GM19324 (cell line): ENCODE data around the gene MMP11.

Experiments used
- ATAC-seq: cut with Tn5 transposase; IDR thresholded peaks from one replicate; pipeline ENCODE4 v1.9.1; 2021; ENCODE audit warnings: mild to moderate bottlenecking, moderate library complexity; ENCODE audit not compliant: unreplicated experiment, low FRiP score

The MMP11 gene

DNA sequence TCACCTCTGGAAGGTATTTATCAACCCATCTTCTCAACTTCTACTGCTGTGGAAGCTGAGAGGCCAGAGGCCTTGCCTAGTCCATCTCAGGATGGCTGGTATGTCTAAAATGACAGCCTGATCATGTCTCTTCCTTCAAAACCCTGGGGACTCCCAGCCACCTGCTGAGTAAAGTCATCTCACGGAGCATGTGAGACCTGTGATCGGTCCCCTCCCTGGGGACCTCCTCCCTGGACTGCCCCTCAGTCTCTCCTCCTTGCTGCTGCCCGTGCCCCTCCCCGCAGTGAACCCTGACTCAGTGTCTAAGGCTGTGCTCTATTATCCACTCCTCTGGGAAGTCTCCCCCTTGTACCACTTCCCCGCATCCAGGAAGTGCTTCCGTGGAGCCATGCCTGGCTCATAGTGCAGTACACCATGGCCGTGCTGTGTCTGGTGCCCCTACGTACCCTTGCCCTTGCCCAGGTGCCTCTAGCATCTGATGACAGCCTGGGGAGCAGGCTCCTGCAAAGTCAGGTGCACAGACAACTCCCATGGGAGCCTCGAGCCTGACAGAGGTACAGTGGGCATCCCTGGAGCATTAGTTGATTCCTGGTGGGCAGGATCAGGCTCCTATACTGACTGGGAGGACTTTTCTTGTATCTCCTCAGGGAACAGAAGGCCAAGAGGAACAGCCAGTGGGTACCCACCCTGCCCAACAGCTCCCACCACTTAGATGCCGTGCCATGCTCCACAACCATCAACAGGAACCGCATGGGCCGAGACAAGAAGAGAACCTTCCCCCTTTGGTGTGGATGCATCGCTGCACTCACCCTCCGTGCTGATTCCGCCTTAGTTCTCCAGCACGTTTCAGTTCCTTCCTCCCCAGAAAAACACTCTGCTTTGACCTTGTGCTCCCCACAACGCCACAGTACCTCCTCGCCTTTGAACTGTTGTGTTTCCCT lies 27.9 kb downstream of the MMP11 start:
- peak; percentile 39 for ATAC-seq

GRCh38 chr22:23801238-23801821 lies 28.7 kb downstream of the MMP11 start:
- ATAC-seq = peak; percentile 16

DNA sequence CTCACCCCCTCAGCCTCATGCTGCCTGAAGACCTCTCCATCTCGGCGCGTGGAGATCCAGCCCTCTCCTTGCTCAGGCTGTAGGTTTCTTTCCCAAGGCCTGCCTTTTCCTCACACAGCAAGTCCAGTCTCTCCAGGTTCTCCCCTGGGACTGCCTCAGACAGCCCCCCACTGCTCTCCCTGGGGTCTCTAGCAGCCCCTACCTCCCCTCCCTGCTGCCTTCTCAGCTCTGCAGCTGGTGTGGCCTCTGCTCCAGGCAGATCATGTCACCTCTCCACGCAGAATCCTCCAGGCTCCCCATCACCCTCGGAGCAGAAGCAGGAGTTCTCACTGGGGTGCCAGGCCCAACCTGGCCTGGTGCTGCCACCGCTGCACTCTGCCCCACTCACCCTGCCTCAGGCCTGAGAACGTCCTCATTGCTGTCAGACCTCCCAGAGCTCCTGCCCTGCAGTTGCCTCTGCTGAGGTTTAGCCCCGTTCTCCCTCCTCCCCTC lies 29.3 kb downstream of the MMP11 start:
- ATAC-seq = no peak

DNA sequence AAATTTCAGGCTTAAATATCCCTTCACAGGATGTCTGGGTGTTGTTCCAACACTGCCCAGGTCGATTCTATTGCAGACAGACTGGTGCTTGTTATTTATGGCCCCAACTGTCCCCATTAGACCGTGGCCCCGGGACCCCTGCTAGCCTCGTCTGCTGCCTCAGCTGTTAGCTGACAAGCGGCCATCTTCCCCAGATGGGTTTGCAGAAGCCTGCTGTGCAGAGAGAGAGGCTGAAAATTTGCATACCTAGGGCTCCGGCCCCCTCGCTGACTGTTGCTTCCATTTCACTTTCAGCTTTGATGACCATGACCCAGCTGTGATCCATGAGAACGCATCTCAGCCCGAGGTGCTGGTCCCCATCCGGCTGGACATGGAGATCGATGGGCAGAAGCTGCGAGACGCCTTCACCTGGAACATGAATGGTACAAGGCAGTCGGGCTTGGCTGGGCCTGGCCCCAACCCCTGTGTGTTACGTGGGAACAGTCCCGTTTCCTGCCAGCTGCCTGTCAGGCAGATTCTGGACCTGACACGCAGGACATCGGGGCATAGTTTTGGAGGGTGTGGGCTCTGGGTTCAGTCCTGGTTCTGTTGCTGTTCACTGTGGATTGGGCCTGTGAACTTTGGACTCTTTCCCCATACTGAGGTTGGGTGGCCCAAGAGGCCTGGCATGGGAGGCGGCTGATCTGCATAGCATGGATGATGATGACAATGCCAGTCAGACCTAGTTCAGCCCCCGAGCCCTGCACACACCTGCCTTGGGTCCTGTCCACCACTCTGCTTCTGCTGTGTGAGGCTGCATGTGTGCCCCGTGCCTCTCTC lies 30.6 kb downstream of the MMP11 start:
- peak; percentile 35 for ATAC-seq

DNA sequence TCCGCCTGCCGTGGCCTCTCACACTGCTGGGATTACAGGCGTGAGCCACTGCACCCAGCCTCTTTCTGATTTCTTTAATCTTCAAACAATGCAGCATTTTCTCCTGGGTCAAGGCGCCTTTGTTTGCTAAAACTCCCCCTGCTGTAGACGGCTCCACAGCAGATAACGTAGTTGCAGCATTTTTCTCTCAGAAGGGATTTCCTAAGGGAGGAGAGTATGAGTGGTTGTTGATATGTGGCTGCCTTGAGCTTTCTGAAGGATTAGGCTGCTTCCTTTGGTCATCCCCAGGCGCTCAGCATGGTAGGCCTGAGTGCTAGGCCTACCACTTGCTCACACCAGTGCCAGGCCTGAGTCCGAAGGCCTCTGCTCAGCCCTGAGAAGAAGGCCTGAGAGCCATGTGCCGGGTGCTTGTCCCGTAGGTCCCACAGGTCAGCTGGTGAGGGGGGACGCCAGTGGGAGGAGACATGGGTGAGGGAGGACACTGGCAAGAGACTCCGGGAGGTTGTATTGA lies 32.2 kb downstream of the MMP11 start:
- ATAC-seq = no peak

DNA sequence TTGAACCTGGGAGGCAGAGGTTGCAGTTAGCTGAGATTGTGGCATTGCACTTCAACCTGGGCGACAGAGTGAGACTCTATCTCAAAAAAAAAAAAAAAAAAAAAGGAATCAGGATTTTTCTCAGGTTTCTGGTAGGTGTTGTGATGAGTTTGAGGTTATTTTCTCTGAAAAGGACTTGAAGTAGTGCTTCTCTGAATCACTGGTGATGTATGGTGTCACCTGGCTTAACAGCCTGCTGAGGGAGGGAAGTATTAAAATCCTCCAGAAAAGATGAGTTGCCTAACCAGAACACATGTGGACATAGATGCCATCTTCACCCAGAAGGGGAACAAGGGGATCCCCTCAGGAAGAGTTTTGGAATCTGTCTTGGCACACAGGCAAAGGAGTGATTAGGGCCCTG lies 34.2 kb downstream of the MMP11 start:
- ATAC-seq = no peak

DNA sequence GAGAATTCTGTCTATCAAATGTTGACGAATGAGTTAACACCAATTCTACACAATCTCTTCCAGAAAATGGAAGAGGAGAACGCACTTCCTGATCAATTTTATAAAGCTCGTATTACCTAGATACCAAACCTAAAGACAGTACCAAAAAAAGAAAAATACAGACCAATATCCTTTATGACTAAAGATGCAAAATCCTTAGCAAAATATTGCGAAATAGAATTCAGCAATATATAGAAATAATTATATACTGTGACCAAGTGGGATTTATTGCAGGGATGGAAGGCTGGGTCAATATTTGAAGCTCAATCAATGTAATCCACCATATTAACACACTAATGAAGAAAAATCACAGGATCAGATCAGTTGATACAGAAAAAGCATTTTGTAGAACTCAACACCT lies 39.7 kb downstream of the MMP11 start:
- no peak for ATAC-seq

DNA sequence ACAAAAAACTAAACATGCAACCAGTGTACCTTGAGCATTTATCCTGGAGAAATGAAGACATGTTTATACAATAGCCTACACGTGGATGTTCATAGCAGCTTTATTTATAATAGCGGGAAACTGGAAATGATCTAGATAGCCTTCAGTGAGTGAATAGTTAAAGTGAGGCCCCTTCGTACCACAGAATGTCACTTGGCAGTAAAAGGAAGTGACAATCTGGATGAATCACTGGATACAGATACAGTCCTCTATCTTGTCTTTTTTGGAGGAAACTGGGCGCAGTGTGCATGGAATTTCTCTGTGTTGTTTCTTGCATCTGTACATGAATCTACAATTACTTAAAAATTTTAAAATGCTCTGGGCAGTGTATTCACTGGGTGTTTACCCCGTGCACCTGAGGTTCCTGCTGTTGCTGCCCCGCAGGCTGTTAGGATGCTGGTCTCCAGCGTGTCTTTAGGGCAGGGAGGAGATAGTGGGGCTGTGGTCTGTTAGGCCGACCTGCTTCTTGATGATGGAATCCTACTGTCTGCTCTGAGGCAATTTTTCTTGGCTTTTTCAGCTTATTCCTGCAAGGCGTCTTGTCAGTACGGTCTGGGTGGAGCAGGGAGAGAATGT lies 43.0 kb downstream of the MMP11 start:
- no peak for ATAC-seq

DNA sequence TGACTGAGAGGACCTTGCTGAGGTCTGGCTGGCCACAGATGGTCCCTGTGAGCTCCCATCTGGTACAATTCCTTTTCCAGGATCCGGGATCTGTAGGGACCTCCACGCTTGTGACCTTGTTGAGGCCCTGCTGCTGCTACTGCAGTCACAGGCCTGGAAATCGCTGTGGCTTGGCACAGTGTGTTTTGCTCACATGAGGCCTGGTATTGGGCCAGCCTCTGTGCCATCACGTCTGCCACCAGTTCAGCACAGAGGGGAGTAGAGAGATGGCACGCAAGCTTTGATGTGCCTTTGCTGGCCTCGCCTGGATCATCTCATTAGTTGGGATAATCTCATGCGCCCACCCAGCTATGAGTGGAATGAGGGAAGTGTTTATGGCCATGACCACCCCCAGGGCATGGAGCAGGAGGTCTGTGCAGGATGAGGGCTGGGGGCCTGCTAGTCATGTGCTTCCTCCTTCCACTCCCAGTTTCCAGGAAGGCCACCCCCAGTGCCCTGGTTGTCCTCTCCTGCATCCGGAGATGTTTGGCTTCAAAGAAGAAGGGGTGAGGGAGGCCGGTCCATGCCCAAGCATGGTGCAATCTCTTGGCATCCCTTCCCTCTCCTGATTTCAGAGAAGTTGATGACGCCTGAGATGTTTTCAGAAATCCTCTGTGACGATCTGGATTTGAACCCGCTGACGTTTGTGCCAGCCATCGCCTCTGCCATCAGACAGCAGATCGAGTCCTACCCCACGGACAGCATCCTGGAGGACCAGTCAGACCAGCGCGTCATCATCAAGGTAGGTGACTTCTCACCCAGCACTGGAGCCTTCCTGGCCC lies 43.7 kb downstream of the MMP11 start:
- no peak for ATAC-seq

- ATAC-seq = no peak
Observed at GRCh38 chr22:23817146-23817545, 44.5 kb downstream of the MMP11 start.

GRCh38 chr22:23818541-23818940 lies 45.9 kb downstream of the MMP11 start:
- ATAC-seq = no peak

- no peak for ATAC-seq
Observed at GRCh38 chr22:23820748-23821211, 48.1 kb downstream of the MMP11 start.

DNA sequence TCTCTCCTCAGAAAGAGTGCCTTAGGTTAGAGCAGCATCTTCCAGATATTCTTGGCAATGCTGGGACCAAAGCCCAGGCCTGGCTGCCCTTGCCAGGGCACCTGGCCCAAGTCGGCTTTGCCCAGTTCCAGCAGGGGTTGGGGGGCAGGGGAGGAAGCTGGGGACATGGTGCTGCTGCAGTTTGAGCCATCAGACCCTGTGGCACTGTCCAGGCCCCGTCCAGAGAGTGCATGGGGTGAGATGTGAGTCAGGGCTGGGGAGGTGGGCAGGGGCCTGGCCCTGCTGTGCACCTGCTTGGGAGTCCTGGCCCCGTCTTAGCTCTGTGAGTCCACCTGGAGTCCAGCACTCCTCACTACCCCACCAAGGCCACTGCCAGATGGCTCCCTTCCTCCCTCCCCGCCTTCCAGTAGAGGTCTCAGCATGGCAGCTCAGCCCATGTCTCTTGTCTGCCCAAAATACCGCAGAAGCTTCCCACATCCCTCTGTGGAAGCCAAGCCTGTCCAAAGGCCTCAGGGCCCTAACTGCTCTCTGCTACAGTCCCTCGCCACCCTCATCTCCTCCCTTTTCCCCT lies 49.5 kb downstream of the MMP11 start:
- no peak for ATAC-seq

DNA sequence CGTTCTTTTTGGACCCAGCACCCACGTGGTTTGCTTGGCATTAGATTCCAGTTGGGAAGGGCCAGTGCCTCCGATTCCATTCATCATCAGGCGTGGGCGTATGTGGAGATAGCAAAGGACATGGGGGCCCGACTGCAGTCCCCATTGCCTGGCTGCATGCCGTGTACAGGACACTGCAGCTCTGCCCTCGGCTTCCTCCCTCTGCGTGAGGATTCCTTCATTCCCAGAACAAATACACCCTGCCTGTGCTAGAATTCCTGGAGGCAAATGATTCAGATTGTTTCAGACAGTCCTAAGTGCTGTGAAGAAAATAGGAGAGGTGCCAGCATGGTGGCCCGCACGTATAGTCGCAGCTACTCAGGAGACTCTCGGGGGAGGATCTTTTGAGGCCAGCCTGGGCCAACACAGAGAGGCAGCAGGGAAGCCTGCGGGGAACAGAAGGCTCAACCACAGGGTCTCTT lies 50.7 kb downstream of the MMP11 start:
- no peak for ATAC-seq

DNA sequence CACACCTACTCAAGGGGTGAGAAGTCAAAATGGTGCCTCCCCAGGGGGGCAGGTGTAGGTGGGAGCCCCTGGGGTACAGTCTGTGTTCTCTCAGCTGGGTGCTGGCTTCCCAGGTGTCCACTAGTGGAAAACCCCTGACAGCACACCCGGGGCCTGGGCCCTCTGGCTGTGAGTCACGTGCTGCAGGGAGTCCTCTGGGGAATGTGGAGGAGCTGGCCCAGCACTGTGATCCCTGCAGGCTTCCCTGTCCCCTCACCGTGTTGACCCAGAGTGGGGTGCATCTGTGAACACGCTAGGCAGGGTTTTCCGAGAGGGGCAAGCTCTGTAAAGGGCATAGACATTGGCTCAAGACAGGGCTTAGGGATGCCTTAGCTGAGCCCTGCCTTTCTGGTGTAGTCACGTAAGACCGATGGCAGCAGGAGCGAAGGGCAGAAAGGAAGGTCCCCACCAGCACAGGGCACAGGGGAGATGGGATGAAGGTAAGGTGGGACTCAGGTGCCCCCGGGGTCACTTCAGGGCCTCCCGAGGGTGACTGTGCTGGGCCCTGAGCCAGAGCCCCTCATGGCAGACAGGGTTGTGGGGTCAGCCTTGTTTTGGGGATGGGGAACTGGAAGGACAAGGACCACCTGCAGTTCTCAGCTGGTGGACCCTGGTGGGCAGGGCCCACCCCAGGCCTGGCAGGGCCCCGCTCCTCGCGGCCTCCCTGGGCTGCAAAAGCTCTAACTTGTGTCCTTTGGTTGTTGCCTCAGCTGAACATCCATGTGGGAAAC lies 52.0 kb downstream of the MMP11 start:
- no peak for ATAC-seq

GRCh38 chr22:23825246-23825905 lies 52.7 kb downstream of the MMP11 start:
- ATAC-seq = no peak

DNA sequence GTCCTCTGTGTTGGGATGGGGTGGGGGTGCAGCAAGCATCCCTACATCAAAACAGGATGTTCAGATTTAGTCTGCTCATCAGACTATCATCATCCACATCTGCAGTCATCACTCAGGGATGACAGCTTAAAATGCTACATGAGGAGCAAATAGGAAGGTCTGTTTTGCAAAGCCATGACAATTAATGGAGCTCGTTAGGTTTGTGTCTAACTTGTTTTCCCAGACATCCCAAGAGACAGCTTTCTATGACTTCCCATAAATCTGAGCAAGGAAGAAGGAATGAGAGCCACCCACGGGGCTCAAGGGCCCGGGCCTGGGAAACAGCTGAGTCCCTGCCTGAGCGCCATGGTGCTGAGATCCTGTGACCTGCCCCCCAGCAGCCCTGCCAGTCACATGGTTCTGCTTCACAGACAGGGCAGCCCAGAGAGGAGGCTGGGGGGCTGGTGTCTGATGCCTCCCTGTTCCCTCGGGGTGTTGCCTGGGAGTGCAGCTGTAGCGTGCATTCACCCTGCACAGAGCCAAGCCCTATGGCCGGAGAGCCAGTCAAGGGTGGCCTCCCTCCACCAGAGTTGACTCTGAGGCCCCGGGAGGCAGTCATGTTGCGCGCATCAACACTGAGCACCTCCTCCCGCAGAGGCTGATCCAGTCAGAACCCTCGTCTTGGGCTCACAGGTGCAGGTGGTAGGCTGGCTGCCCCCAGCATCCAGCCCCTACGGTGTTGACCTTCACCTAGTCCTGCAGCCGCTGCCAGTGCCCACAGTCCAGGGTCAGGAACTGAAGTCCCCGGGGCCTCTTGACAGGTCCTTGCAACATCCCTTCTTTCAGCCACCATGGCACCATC lies 54.1 kb downstream of the MMP11 start:
- no peak for ATAC-seq
